Neuronal stem cell (in vitro differentiated cells): ENCODE results near the gene SPAG5.

Source experiments
- DNase-seq: peaks from one replicate; pipeline ENCODE4 v3.0.0-alpha.2; 2013; ENCODE audit warnings: low spot score
- H2AFZ ChIP-seq: one replicate; pipeline ENCODE4 v1.6.1; 2013; ENCODE audit warnings: mild to moderate bottlenecking, low read length, inconsistent platforms
- H2AK5ac ChIP-seq: 2 replicates; pipeline ENCODE4 v1.6.1; 2013; ENCODE audit warnings: low read depth, mild to moderate bottlenecking, inconsistent platforms, low read length, moderate library complexity, mixed read lengths
- H2BK120ac ChIP-seq: 2 replicates; pipeline ENCODE4 v1.6.1; 2013; ENCODE audit warnings: low read depth, mild to moderate bottlenecking, inconsistent platforms, low read length, moderate library complexity, mixed read lengths
- H2BK12ac ChIP-seq: one replicate; pipeline ENCODE4 v1.6.1; 2013; ENCODE audit warnings: low read length, inconsistent platforms
- H2BK15ac ChIP-seq: 2 replicates; pipeline ENCODE4 v1.6.1; 2013; ENCODE audit warnings: mild to moderate bottlenecking, low read length, inconsistent platforms, mixed read lengths
- H2BK5ac ChIP-seq: one replicate; pipeline ENCODE4 v1.6.1; 2013; ENCODE audit warnings: inconsistent platforms, mild to moderate bottlenecking, low read length, moderate library complexity
- H3K14ac ChIP-seq: one replicate; pipeline ENCODE4 v1.6.1; 2013; ENCODE audit warnings: low read length, inconsistent platforms
- H3K18ac ChIP-seq: 2 replicates; pipeline ENCODE4 v1.6.1; 2013; ENCODE audit warnings: low read length, inconsistent platforms
- H3K23ac ChIP-seq: 2 replicates; pipeline ENCODE4 v1.6.1; 2013; ENCODE audit warnings: low read depth, mild to moderate bottlenecking, mixed read lengths, low read length, inconsistent platforms; ENCODE audit not compliant: poor library complexity
- H3K27ac ChIP-seq: replicated peaks from 3 replicates; pipeline ENCODE4 v1.5.1; 2013; ENCODE audit warnings: low read length, inconsistent platforms
- H3K27me3 ChIP-seq, 3 experiments: 2 replicates each; pipeline ENCODE4 v1.6.1; 2013; ENCODE audit warnings: low read length in 3 of 3, mild to moderate bottlenecking in 2 of 3, inconsistent platforms in 1 of 3, low read depth in 1 of 3, mixed read lengths in 1 of 3, moderate library complexity in 1 of 3; ENCODE audit not compliant: control insufficient read depth in 3 of 3, insufficient read depth in 3 of 3
- H3K36me3 ChIP-seq, 2 donors: replicated peaks in 1 of 2; 2 replicates each; pipeline ENCODE4 v1.6.1; 2013; ENCODE audit warnings: low read length in 2 of 2; ENCODE audit not compliant: control insufficient read depth in 2 of 2, insufficient read depth in 2 of 2
- H3K4ac ChIP-seq: 2 replicates; pipeline ENCODE4 v1.6.1; 2013; ENCODE audit warnings: inconsistent platforms, mild to moderate bottlenecking, low read length, moderate library complexity
- H3K4me1 ChIP-seq, 2 donors: 1 replicate in 1 of 2; 2 replicates in 1 of 2; pipeline ENCODE4 v1.6.1; 2013; ENCODE audit warnings: low read length in 2 of 2, low read depth in 1 of 2; ENCODE audit not compliant: control insufficient read depth in 2 of 2, insufficient read depth in 1 of 2
- H3K4me2 ChIP-seq: one replicate; pipeline ENCODE4 v1.6.1; 2013; ENCODE audit warnings: mild to moderate bottlenecking, low read length, inconsistent platforms; ENCODE audit not compliant: insufficient read depth, poor library complexity, severe bottlenecking
- H3K4me3 ChIP-seq, 2 donors: 2 replicates each; pipeline ENCODE4 v1.5.1; 2013; ENCODE audit warnings: low read length in 2 of 2, mild to moderate bottlenecking in 2 of 2, inconsistent platforms in 1 of 2, moderate library complexity in 1 of 2
- H3K79me1 ChIP-seq: one replicate; pipeline ENCODE4 v1.6.1; 2013; ENCODE audit warnings: low read depth, mild to moderate bottlenecking, inconsistent platforms, low read length, moderate library complexity
- H3K9ac ChIP-seq: one replicate; pipeline ENCODE4 v1.6.1; 2013; ENCODE audit warnings: mild to moderate bottlenecking, low read depth, low read length, inconsistent platforms; ENCODE audit not compliant: poor library complexity
- H3K9me3 ChIP-seq, 2 donors: replicated peaks in 1 of 2; 2 replicates each; pipeline versions ENCODE3 to v1.6.1; 2013; ENCODE audit warnings: low read length in 2 of 2, mild to moderate bottlenecking in 2 of 2, inconsistent platforms in 1 of 2, low read depth in 1 of 2, mixed read lengths in 1 of 2, moderate library complexity in 1 of 2; ENCODE audit not compliant: control insufficient read depth in 2 of 2, insufficient read depth in 1 of 2
- H4K8ac ChIP-seq: one replicate; pipeline ENCODE4 v1.6.1; 2013; ENCODE audit warnings: low read depth, mild to moderate bottlenecking, inconsistent platforms, low read length, moderate library complexity
- H4K91ac ChIP-seq: one replicate; pipeline ENCODE4 v1.6.1; 2013; ENCODE audit warnings: low read length, low read depth, mild to moderate bottlenecking, inconsistent platforms; ENCODE audit not compliant: poor library complexity
- WGBS, 2 donors: extraction: QIAGEN DNeasy Blood & Tissue Kit; methylation state at CpG; one replicate each; pipeline ENCODE4 v1.1.7; 2013; ENCODE audit warnings: missing lambda C conversion rate in 2 of 2, mixed read lengths in 1 of 2; ENCODE audit not compliant: insufficient read length in 2 of 2, insufficient replicate concordance in 1 of 2; ENCODE audit errors: extremely low coverage in 2 of 2; 5-methylcytosine and 5-hydroxymethylcytosine counted together

SPAG5 gene

GRCh38 chr17:28615260-28615940, 16.6 kb upstream of the SPAG5 start:
- Histone ChIP-seq H2BK120ac (no peak overlapping the region), H3K27me3 (no peaks in the 10 kb centered on the region), H2BK12ac (no peak overlapping the region), H3K4me2 (no peak overlapping the region), H3K4me1 (peaks cover 2 to 5% of the 10 kb centered on the region in 2 donors), H3K9ac (no peak overlapping the region), H2AFZ (no peak overlapping the region), H3K4me3 (no peak overlapping the region), H4K8ac (no peak overlapping the region), H3K14ac (no peak overlapping the region), H2AK5ac (no peak overlapping the region), H3K4ac (no peak overlapping the region), H3K9me3 (no peaks in the 10 kb centered on the region), H4K91ac (no peak overlapping the region), H3K36me3 (peaks cover 66 to 99% of the 10 kb centered on the region in 2 donors), H2BK5ac (no peak overlapping the region), H2BK15ac (no peak overlapping the region), H3K79me1 (no peaks in the 10 kb centered on the region), H3K27ac (no peak overlapping the region), H3K23ac (no peak overlapping the region), H3K18ac (no peak overlapping the region)
- no CpG with 5 or more reads among the region's 4 CpGs for WGBS, 2 donors
- no peak for DNase-seq

- Histone ChIP-seq H3K9me3 (no peaks in the 10 kb centered on the region), H3K36me3 (peaks cover 56 to 99% of the 10 kb centered on the region in 2 donors), H3K27me3 (no peaks in the 10 kb centered on the region), H2BK5ac (no peak within 1 kb of the TSS), H2BK12ac (no peak within 1 kb of the TSS), H3K9ac (peak within 1 kb of the TSS; percentile 47), H4K8ac (no peak within 1 kb of the TSS), H2AFZ (no peak within 1 kb of the TSS), H3K79me1 (no peaks in the 10 kb centered on the region), H3K4me1 (peaks cover 2 to 5% of the 10 kb centered on the region in 2 donors), H3K18ac (no peak within 1 kb of the TSS), H2BK120ac (no peak within 1 kb of the TSS), H2BK15ac (no peak within 1 kb of the TSS), H4K91ac (no peak within 1 kb of the TSS), H3K14ac (no peak within 1 kb of the TSS), H3K4me3 (no peak within 1 kb of the TSS), H3K23ac (no peak within 1 kb of the TSS), H2AK5ac (no peak within 1 kb of the TSS), H3K4ac (no peak within 1 kb of the TSS), H3K27ac (no peak within 1 kb of the TSS), H3K4me2 (no peak within 1 kb of the TSS)
- WGBS, 2 donors, result no CpG with 5 or more reads among the region's 5 CpGs
- DNase-seq, result no peak
Measured at GRCh38 chr17:28613931-28614381, 15.1 kb upstream of the SPAG5 start, which contains the start of gene RSKR. RSKR (minus strand) TSS chr17:28614185; CDS start chr17:28614161, 24 bp downstream.

- no peak overlapping the region for H3K27ac ChIP-seq
- H2BK5ac ChIP-seq, result no peak overlapping the region
- no peaks in the 10 kb centered on the region for H3K27me3 ChIP-seq
- no peak overlapping the region for H3K9ac ChIP-seq
- no peak overlapping the region for H3K23ac ChIP-seq
- no peak overlapping the region for H4K8ac ChIP-seq
- no peak overlapping the region for H4K91ac ChIP-seq
- H3K36me3 ChIP-seq, result peaks cover 52 to 98% of the 10 kb centered on the region in 2 donors
- no peak overlapping the region for H2AFZ ChIP-seq
- peak; percentile 44 for DNase-seq
- H3K4ac ChIP-seq, result no peak overlapping the region
- no peak overlapping the region for H3K4me2 ChIP-seq
- H2BK15ac ChIP-seq, result no peak overlapping the region
- WGBS, 2 donors, result no CpG with 5 or more reads among the region's 6 CpGs
- H3K9me3 ChIP-seq, result no peaks in the 10 kb centered on the region
- H3K4me1 ChIP-seq, result peaks cover 2 to 5% of the 10 kb centered on the region in 2 donors
- H2AK5ac ChIP-seq, result no peak overlapping the region
- no peak overlapping the region for H3K18ac ChIP-seq
- H3K79me1 ChIP-seq, result no peaks in the 10 kb centered on the region
- H2BK12ac ChIP-seq, result no peak overlapping the region
- H2BK120ac ChIP-seq, result no peak overlapping the region
- no peak overlapping the region for H3K14ac ChIP-seq
- H3K4me3 ChIP-seq, result no peak overlapping the region
Measured at GRCh38 chr17:28612936-28613872, 14.4 kb upstream of the SPAG5 start.

GRCh38 chr17:28612531-28612930, 13.7 kb upstream of the SPAG5 start:
- Histone ChIP-seq H2BK5ac (no peak overlapping the region), H4K8ac (no peak overlapping the region), H3K27me3 (no peaks in the 10 kb centered on the region), H3K9me3 (no peaks in the 10 kb centered on the region), H2BK15ac (no peak overlapping the region), H2AFZ (no peak overlapping the region), H3K4ac (no peak overlapping the region), H3K36me3 (peaks cover 52 to 99% of the 10 kb centered on the region in 2 donors), H3K4me1 (peaks cover 2 to 5% of the 10 kb centered on the region in 2 donors), H2AK5ac (no peak overlapping the region), H3K23ac (no peak overlapping the region), H3K4me2 (no peak overlapping the region), H2BK12ac (no peak overlapping the region), H3K4me3 (no peak overlapping the region), H3K14ac (no peak overlapping the region), H3K9ac (no peak overlapping the region), H2BK120ac (no peak overlapping the region), H3K79me1 (no peaks in the 10 kb centered on the region), H3K27ac (no peak overlapping the region), H3K18ac (no peak overlapping the region), H4K91ac (no peak overlapping the region)
- no CpG with 5 or more reads among the region's 2 CpGs for WGBS, 2 donors
- no peak for DNase-seq
